H54 (cell line): Measurements from ENCODE around the gene ARHGAP15.

Experiments
- DNase-seq: peaks from one replicate; pipeline ENCODE4 v3.0.0; 2011; ENCODE audit warnings: low spot score, mixed read lengths; ENCODE audit not compliant: insufficient read length
- FAIRE-seq: peaks from 3 replicates; lab custom pipeline; 2011; peaks lifted over from hg19 to GRCh38; lab: Jason Lieb, UNC
- POLR2A ChIP-seq: IDR thresholded peaks from 2 replicates; pipeline ENCODE4 v1.6.1; 2011; ENCODE audit warnings: low read depth, mild to moderate bottlenecking, low read length

ARHGAP15 gene

GRCh38 chr2:143259368-143259958, 130.2 kb downstream of the ARHGAP15 start:
- peak; percentile 91 for FAIRE-seq

GRCh38 chr2:143261986-143262385, 132.8 kb downstream of the ARHGAP15 start:
- DNase-seq (no peak), FAIRE-seq (peak; percentile 20)
- no peak for TF ChIP-seq POLR2A

More at GRCh38 chr2:143259368-143259958, 130.2 kb downstream of the ARHGAP15 start:
- peak; percentile 5 for DNase-seq
- no peak for TF ChIP-seq POLR2A

- DNase-seq (no peak), FAIRE-seq (no peak)
- TF ChIP-seq POLR2A, result no peak
These were observed 133.2 kb downstream of the ARHGAP15 start for GRCh38 chr2:143262389-143262788.

- DNase-seq, result no peak
- no peak for TF ChIP-seq POLR2A
- FAIRE-seq, result no peak
These were observed 133.9 kb downstream of the ARHGAP15 start for GRCh38 chr2:143263066-143263625.

GRCh38 chr2:143264851-143265250, 135.6 kb downstream of the ARHGAP15 start:
- DNase-seq, result no peak
- no peak for FAIRE-seq
- no peak for TF ChIP-seq POLR2A

DNA sequence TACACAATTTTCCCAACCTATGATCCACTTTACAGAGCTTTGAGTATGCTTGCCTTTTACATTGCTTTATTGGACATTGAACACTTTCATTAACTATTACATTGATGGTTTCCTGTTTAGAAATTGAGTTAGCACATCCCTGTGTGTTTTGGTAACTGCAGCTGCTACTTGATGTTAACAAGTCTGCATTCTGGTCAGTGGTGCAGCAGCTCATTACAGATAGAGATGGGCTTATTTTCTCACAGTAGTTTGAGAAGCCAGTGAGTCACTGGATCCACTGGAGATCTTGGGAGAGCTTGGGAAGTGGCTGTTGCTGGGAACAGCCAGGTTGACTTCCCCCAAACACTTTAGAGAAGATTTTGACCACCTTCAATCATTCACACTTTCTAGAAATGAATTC, 150.5 kb downstream of the ARHGAP15 start:
- no peak for FAIRE-seq
- no peak for TF ChIP-seq POLR2A

GRCh38 chr2:143280097-143280757, 151.0 kb downstream of the ARHGAP15 start:
- DNase-seq, result no peak
- TF ChIP-seq POLR2A, result no peak
- FAIRE-seq, result no peak

More for the DNA sequence above, 150.5 kb downstream of the ARHGAP15 start:
- no peak for DNase-seq

GRCh38 chr2:143282684-143283083, 153.5 kb downstream of the ARHGAP15 start:
- no peak for TF ChIP-seq POLR2A
- DNase-seq (no peak), FAIRE-seq (no peak)

DNA sequence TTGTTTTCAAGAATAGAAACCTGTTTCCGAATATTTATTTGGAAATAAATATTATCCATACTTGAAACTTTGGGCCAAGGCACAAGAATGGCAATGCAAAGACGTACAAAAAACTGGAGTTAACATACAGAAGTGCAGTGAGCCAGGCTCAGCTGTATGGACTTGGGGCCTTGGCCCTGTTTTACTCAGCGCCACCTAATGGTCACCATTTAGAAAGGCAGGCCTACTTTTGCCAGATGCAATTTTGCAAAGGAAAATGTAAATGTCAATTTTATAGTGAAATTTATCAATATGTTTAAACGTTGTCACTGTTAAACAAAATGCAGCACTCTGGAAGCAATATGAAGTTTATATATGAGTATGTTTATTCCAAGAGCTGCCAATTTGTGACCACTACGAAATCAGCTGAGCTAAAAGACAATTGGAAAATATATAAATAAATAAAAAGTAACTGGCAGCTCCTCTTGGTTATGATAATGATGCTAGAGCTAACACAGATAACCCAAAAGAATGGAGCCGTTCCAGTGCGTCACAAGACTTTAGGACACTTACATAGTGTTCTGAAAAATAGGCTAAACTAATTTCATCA, 155.0 kb downstream of the ARHGAP15 start:
- TF ChIP-seq POLR2A, result no peak
- FAIRE-seq (peak; percentile 68), DNase-seq (peak; percentile 1)

DNA sequence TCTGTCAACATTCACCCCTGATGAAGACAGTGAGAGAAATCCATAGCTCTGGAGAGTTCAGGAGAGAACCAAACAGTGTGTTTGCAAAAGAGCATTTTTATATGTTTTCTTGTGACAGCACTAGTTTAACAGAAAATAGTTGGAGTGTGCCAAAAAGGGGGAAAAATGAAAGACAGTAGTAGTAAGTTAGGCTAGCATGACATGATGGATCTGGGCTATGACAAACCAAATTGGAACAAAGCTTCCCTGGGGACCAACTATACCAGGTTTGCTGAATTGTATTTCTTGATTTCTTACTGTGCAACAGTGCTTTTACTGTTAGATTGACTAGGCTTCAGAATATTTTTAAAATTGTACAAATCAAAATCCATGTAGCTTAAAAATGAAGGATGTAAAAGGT, 159.8 kb downstream of the ARHGAP15 start:
- FAIRE-seq, result no peak
- DNase-seq, result no peak
- no peak for TF ChIP-seq POLR2A

- FAIRE-seq (no peak), DNase-seq (no peak)
These were observed 161.0 kb downstream of the ARHGAP15 start for GRCh38 chr2:143290221-143290620.

DNA sequence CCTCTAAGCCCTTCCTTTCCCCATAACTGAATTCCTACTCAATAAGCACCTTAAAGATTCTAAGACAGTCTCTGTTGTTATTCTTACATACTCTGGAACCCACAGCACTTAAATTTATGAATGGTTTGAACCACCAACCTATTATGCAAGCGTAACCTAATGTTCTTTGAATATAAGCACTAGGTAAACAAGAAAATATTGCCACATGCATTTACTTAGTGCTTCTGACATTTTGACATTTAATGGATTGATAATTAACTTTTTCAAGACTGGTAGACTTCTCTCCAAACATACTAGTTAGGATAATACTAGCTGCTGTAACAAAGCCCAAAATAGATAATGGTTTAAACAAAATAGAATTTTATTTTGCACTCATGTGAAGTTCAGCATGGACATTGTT, 164.8 kb downstream of the ARHGAP15 start:
- DNase-seq (no peak), FAIRE-seq (no peak)
- TF ChIP-seq POLR2A, result no peak

More at GRCh38 chr2:143290221-143290620, 161.0 kb downstream of the ARHGAP15 start:
- TF ChIP-seq POLR2A, result no peak

DNA sequence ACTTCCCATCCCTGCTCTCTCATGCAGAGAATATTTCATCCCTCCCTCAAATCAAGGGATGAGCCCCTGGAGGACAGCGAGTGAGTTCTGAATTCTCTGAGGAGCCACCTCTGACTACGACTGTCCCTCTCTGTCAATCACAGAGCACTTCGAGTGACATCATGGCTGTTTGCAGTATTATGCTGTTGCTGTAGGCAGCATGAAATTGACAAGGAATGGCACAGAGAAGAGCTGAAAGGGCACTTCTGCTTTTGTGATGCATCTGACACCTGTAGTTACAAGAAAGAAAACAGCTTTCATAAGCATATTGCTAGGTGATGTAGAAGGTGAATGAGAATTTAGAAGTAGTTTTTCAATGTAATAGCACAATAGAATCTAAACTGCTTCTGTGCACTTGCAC, 166.9 kb downstream of the ARHGAP15 start:
- FAIRE-seq (no peak), DNase-seq (no peak)
- TF ChIP-seq POLR2A, result no peak

GRCh38 chr2:143297182-143297581, 168.0 kb downstream of the ARHGAP15 start:
- no peak for FAIRE-seq

More at GRCh38 chr2:143297182-143297581, 168.0 kb downstream of the ARHGAP15 start:
- no peak for DNase-seq
- no peak for TF ChIP-seq POLR2A
